IMR-90 (cell line): Measurements from ENCODE around the gene RAB20. TPM values are rescaled to one million over a fixed set of nuclear protein-coding genes. Genes with fewer than 3 reads are reported as not detected.

Experiments used
- ATAC-seq: fragments of 200-7000 bp; cut with Tn5 transposase; 2 replicates; pipeline ENCODE4 v1.9.1; 2020; ENCODE audit warnings: low read depth, mild to moderate bottlenecking, moderate library complexity
- BruUV-seq: library from RNA; stranded (reverse); fragments of 400-500 nt; replicated peaks from 2 replicates; lab custom pipeline; 2021; lab: Mats Ljungman, UMichigan
- CTCF ChIA-PET: fragments of 300-600 bp; formaldehyde crosslinking; extraction: SDS; loops from one replicate; lab custom pipeline; 2021; ENCODE audit warnings: antibody characterized with exemption; lab: Yijun Ruan, JAX
- POLR2A ChIA-PET: fragments of 300-600 bp; sonication (Branson Sonifier 250); formaldehyde crosslinking; loops from one replicate; lab custom pipeline; 2022; ENCODE audit warnings: antibody characterized with exemption; ENCODE audit not compliant: unreplicated experiment; lab: Charles Lee
- DNase-seq: peaks from one replicate; pipeline ENCODE4 v3.0.0; 2013
- H2AFZ ChIP-seq: replicated peaks from 2 replicates; pipeline ENCODE3; 2013; ENCODE audit warnings: low read length, mild to moderate bottlenecking; ENCODE audit not compliant: poor library complexity
- H2AK5ac ChIP-seq: 2 replicates; pipeline ENCODE4 v1.6.1; 2013; ENCODE audit warnings: low read depth, low read length, inconsistent platforms
- H2AK9ac ChIP-seq: replicated peaks from 2 replicates; pipeline ENCODE3; 2013; ENCODE audit warnings: mild to moderate bottlenecking, low read depth, low read length, moderate library complexity; ENCODE audit not compliant: poor library complexity
- H2BK120ac ChIP-seq: 2 replicates; pipeline ENCODE4 v1.6.1; 2013; ENCODE audit warnings: low read depth, low read length, inconsistent platforms
- H2BK15ac ChIP-seq: 3 replicates; pipeline ENCODE4 v1.6.1; 2013; ENCODE audit warnings: low read depth, low read length, inconsistent platforms
- H2BK20ac ChIP-seq: 2 replicates; pipeline ENCODE4 v1.6.1; 2013; ENCODE audit warnings: low read depth, mild to moderate bottlenecking, inconsistent platforms, low read length, moderate library complexity
- H2BK5ac ChIP-seq: 2 replicates; pipeline ENCODE4 v1.6.1; 2013; ENCODE audit warnings: mild to moderate bottlenecking, low read depth, low read length, inconsistent platforms; ENCODE audit not compliant: poor library complexity, severe bottlenecking
- H3K14ac ChIP-seq: replicated peaks from 2 replicates; pipeline ENCODE4 v1.6.1; 2013; ENCODE audit warnings: low read depth, low read length, inconsistent platforms
- H3K18ac ChIP-seq: 2 replicates; pipeline ENCODE4 v1.6.1; 2013; ENCODE audit warnings: low read depth, low read length, control low read depth
- H3K23ac ChIP-seq: 2 replicates; pipeline ENCODE4 v1.6.1; 2013; ENCODE audit warnings: low read depth, low read length, inconsistent platforms
- H3K27ac ChIP-seq: 2 replicates; pipeline ENCODE4 v1.5.1; 2013; ENCODE audit warnings: mild to moderate bottlenecking, control low read depth, low read length; ENCODE audit not compliant: insufficient read depth
- H3K27me3 ChIP-seq: 2 replicates; pipeline ENCODE4 v1.6.1; 2013; ENCODE audit warnings: low read length; ENCODE audit not compliant: control insufficient read depth, insufficient read depth
- H3K36me3 ChIP-seq: 2 replicates; pipeline ENCODE4 v1.6.1; 2013; ENCODE audit warnings: low read length, mixed read lengths; ENCODE audit not compliant: control insufficient read depth, insufficient read depth
- H3K4ac ChIP-seq: 2 replicates; pipeline ENCODE4 v1.6.1; 2013; ENCODE audit warnings: low read depth, low read length, inconsistent platforms
- H3K4me1 ChIP-seq: 2 replicates; pipeline ENCODE4 v1.6.1; 2013; ENCODE audit warnings: low read length, mixed read lengths; ENCODE audit not compliant: control insufficient read depth, insufficient read depth
- H3K4me2 ChIP-seq: 2 replicates; pipeline ENCODE4 v1.6.1; 2013; ENCODE audit warnings: low read depth, mild to moderate bottlenecking, control low read depth, low read length, moderate library complexity
- H3K4me3 ChIP-seq: 2 replicates; pipeline ENCODE4 v1.5.1; 2013; ENCODE audit warnings: low read depth, mild to moderate bottlenecking, control low read depth, low read length, moderate library complexity; ENCODE audit not compliant: insufficient read depth
- H3K56ac ChIP-seq: 2 replicates; pipeline ENCODE4 v1.6.1; 2013; ENCODE audit warnings: low read length, inconsistent platforms; ENCODE audit not compliant: insufficient read depth; ENCODE audit errors: extremely low read depth
- H3K79me1 ChIP-seq, 2 experiments: 2 replicates each; pipeline ENCODE4 v1.6.1; 2013; ENCODE audit warnings: low read length in 2 of 2, inconsistent platforms in 1 of 2, low read depth in 1 of 2
- H3K9ac ChIP-seq: 2 replicates; pipeline ENCODE4 v1.6.1; 2013; ENCODE audit warnings: low read depth, low read length, control low read depth
- H3K9me1 ChIP-seq: 2 replicates; pipeline ENCODE4 v1.6.1; 2013; ENCODE audit warnings: low read length, inconsistent platforms; ENCODE audit not compliant: insufficient read depth
- H3K9me3 ChIP-seq: 2 replicates; pipeline ENCODE4 v1.6.1; 2013; ENCODE audit warnings: low read length; ENCODE audit not compliant: control insufficient read depth, insufficient read depth
- H4K20me1 ChIP-seq: 2 replicates; pipeline ENCODE4 v1.6.1; 2013; ENCODE audit warnings: low read length, inconsistent platforms; ENCODE audit not compliant: insufficient read depth
- H4K5ac ChIP-seq: 2 replicates; pipeline ENCODE4 v1.6.1; 2013; ENCODE audit warnings: mild to moderate bottlenecking, low read depth, low read length, control low read depth
- H4K8ac ChIP-seq, 2 experiments: 2 replicates each; pipeline ENCODE4 v1.6.1; 2013; ENCODE audit warnings: low read depth in 2 of 2, low read length in 2 of 2, control low read depth in 1 of 2, inconsistent platforms in 1 of 2
- H4K91ac ChIP-seq: 2 replicates; pipeline ENCODE4 v1.6.1; 2013; ENCODE audit warnings: low read depth, low read length, inconsistent platforms; ENCODE audit not compliant: insufficient read depth
- BHLHE40 ChIP-seq: fragments of 150-350 bp; IDR thresholded peaks from 2 replicates; pipeline ENCODE4 v1.6.1; 2016; ENCODE audit warnings: mild to moderate bottlenecking, low read depth, low read length
- CEBPB ChIP-seq: IDR thresholded peaks from 2 replicates; pipeline ENCODE4 v1.6.1; 2012; ENCODE audit warnings: low read depth, low read length, improper control_type of control experiment
- CHD1 ChIP-seq: IDR thresholded peaks from 2 replicates; pipeline ENCODE4 v1.6.1; 2012; ENCODE audit warnings: low read depth, low read length, improper control_type of control experiment
- FOS ChIP-seq: fragments of 150-350 bp; IDR thresholded peaks from 2 replicates; pipeline ENCODE4 v1.6.1; 2016; ENCODE audit warnings: low read depth, low read length
- MAFK ChIP-seq: IDR thresholded peaks from 2 replicates; pipeline ENCODE4 v1.6.1; 2012; ENCODE audit warnings: low read depth, low read length, improper control_type of control experiment
- MAZ ChIP-seq: IDR thresholded peaks from 2 replicates; pipeline ENCODE4 v1.6.1; 2012; ENCODE audit warnings: low read depth, mild to moderate bottlenecking, low read length, improper control_type of control experiment, moderate library complexity, borderline replicate concordance
- MXI1 ChIP-seq: IDR thresholded peaks from 2 replicates; pipeline ENCODE4 v1.6.1; 2012; ENCODE audit warnings: low read depth, mild to moderate bottlenecking, low read length, moderate library complexity, borderline replicate concordance
- NFE2L2 ChIP-seq: fragments of 150-350 bp; IDR thresholded peaks from 2 replicates; pipeline ENCODE4 v1.6.1; 2016; ENCODE audit warnings: low read depth, mild to moderate bottlenecking, low read length
- POLR2A ChIP-seq: IDR thresholded peaks from 2 replicates; pipeline ENCODE4 v1.6.1; 2012; ENCODE audit warnings: mild to moderate bottlenecking, low read depth, low read length
- RAD21 ChIP-seq: IDR thresholded peaks from 2 replicates; pipeline ENCODE4 v1.6.1; 2012; ENCODE audit warnings: low read length, improper control_type of control experiment
- RCOR1 ChIP-seq: IDR thresholded peaks from 2 replicates; pipeline ENCODE4 v1.6.1; 2012; ENCODE audit warnings: mild to moderate bottlenecking, low read length, improper control_type of control experiment; ENCODE audit not compliant: insufficient replicate concordance
- RFX5 ChIP-seq: IDR thresholded peaks from 2 replicates; pipeline ENCODE4 v1.8.0; 2012; ENCODE audit warnings: low read depth, mild to moderate bottlenecking, low read length, moderate library complexity
- SMC3 ChIP-seq: fragments of 150-350 bp; IDR thresholded peaks from 2 replicates; pipeline ENCODE4 v1.6.1; 2016; ENCODE audit warnings: low read depth, mild to moderate bottlenecking, antibody characterized with exemption, low read length, moderate library complexity
- WGBS, 2 experiments: methylation state at CpG; one replicate each; pipeline versions ENCODE4 v1.1.5 to v1.1.7; 2013; ENCODE audit warnings: missing lambda C conversion rate in 2 of 2; ENCODE audit not compliant: insufficient read length in 1 of 2; ENCODE audit errors: extremely low coverage in 2 of 2; 5-methylcytosine and 5-hydroxymethylcytosine counted together
- dilution Hi-C: fragments of 300-500 bp; cut with HindIII; formaldehyde crosslinking; loops from one replicate; pipeline ENCODE4 v1.14.3; 2018; ENCODE audit warnings: low sequenced_read_pairs; ENCODE audit not compliant: unreplicated experiment
- in situ Hi-C: fragments of 300-500 bp; cut with MboI; formaldehyde crosslinking; loops from 3 replicates; pipeline ENCODE4 v1.14.3; 2019; ENCODE audit warnings: low sequenced_read_pairs, inconsistent platforms, mixed read lengths
- intact Hi-C: fragments of 100-400 bp; cut with micrococcal nuclease; formaldehyde crosslinking; loops from 2 replicates; pipeline ENCODE4 v1.10.0; 2022
- polyA plus RNA-seq, 3 experiments: library from polyadenylated mRNA; depleted of rRNA; stranded (reverse); fragments of >200 nt; gene quantifications; 2 replicates each; pipeline ENCODE4 v1.2.3, GENCODE V29; 2012; ENCODE audit warnings: low replicate concordance in 1 of 3
- total RNA-seq: library from RNA; depleted of rRNA; stranded (reverse); fragments of >200 nt; gene quantifications from 2 replicates; pipeline ENCODE4 v1.2.3, GENCODE V29; 2012
- TF ChIP-seq, protein P1 (sequence below): fragments of 150-350 bp; IDR thresholded peaks from 2 replicates; pipeline ENCODE4 v1.6.1; 2016; ENCODE audit warnings: low read depth, mild to moderate bottlenecking, low read length, moderate library complexity, borderline replicate concordance
- TF ChIP-seq, protein P2 (sequence below): fragments of 150-350 bp; IDR thresholded peaks from 2 replicates; pipeline ENCODE4 v1.6.1; 2017; ENCODE audit warnings: mild to moderate bottlenecking, antibody characterized with exemption, low read length, low read depth

The RAB20 gene
- total and polyA plus RNA-seq, 2 of the 4 experiments (the other 2 are of a cell fraction): 3.8 to 5.1 TPM

DNA sequence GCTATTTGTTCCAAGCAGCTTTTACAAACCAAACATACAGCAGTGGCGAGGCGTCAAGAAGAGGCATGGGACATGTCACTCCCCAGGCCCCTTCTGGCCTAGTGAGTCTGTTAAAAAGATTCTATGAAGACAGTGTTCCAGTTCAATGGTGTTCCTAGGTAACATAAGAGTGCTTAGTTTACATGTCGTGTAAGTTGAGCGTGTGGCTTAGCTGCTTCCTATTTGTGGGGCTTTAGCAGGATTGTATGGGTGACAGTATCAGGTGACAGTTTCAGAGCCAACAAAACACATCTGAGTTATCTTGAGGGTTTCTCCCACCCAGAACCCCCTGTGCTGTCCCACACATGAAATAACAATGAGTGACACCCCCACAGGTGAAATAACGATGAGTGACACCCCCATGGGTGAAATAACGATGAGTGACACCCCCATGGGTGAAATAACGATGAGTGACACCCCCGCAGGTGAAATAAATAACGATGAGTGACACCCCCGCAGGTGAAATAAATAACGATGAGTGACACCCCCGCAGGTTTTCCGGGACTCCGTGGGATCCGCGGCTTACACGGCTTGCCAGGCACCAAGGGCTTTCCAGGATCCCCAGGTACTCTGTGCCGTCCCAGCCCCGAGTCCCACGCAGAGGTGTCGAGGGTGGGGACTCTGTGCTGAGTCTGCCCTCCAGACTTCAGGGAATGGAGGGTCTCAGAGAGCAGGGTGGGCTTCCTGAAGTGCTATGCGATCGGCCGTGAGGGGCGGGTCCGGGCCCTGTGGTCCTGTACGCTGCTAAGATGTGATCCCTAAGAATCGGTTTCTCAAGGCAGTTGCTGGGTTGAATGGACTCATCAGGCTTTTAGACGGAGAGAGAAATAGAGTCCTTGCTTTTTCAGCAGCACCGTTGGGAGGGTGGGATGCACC, 68.6 kb downstream of the RAB20 start:
- H2BK20ac ChIP-seq: no peak overlapping the region
- no peak overlapping the region for H3K4me3 ChIP-seq
- H4K5ac ChIP-seq: no peak overlapping the region
- peaks cover 10% of the 10 kb centered on the region for H4K20me1 ChIP-seq
- no peak overlapping the region for H4K91ac ChIP-seq
- no peak overlapping the region for H4K8ac ChIP-seq
- no peaks in the 10 kb centered on the region for H3K9me3 ChIP-seq
- ATAC-seq: no peak
- no TSS peak for BruUV-seq
- no peak overlapping the region for H3K4ac ChIP-seq
- intact Hi-C loops: no loop called here
- CTCF ChIA-PET: no interaction called here
- no peak overlapping the region for H3K23ac ChIP-seq
- H3K9me1 ChIP-seq: peaks cover 19% of the 10 kb centered on the region
- in situ Hi-C loops: no loop called here
- no peak overlapping the region for H3K4me2 ChIP-seq
- no peak overlapping the region for H2AK5ac ChIP-seq
- no peak overlapping the region for H2BK5ac ChIP-seq
- no peak overlapping the region for H3K56ac ChIP-seq
- DNase-seq: no peak
- H2AK9ac ChIP-seq: no peak overlapping the region
- H2AFZ ChIP-seq: no peak overlapping the region
- no peak overlapping the region for H3K9ac ChIP-seq
- H3K4me1 ChIP-seq: no peaks in the 10 kb centered on the region
- no peak overlapping the region for H3K14ac ChIP-seq
- H2BK15ac ChIP-seq: no peak overlapping the region
- peaks cover 88% of the 10 kb centered on the region for H3K36me3 ChIP-seq
- H3K27ac ChIP-seq: no peak overlapping the region
- H2BK120ac ChIP-seq: no peak overlapping the region
- POLR2A ChIA-PET: no interaction called here
- no peaks in the 10 kb centered on the region for H3K27me3 ChIP-seq
- peaks cover 17 to 40% of the 10 kb centered on the region in 2 experiments for H3K79me1 ChIP-seq
- 98% methylated on average over 15 of the region's 30 CpGs; no CpG with 5 or more reads in 1 of the 2 experiments for WGBS, 2 experiments
- dilution Hi-C loops: no loop called here
- H3K18ac ChIP-seq: no peak overlapping the region
- TF ChIP-seq NFE2L2 (no peak), CHD1 (no peak), FOS (no peak), POLR2A (no peak), MAZ (no peak), MXI1 (no peak), BHLHE40 (no peak), RFX5 (no peak), SMC3 (no peak), RCOR1 (no peak), MAFK (no peak), RAD21 (no peak), CEBPB (no peak)
- TF ChIP-seq, protein P1, sequence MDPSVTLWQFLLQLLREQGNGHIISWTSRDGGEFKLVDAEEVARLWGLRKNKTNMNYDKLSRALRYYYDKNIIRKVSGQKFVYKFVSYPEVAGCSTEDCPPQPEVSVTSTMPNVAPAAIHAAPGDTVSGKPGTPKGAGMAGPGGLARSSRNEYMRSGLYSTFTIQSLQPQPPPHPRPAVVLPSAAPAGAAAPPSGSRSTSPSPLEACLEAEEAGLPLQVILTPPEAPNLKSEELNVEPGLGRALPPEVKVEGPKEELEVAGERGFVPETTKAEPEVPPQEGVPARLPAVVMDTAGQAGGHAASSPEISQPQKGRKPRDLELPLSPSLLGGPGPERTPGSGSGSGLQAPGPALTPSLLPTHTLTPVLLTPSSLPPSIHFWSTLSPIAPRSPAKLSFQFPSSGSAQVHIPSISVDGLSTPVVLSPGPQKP: no peak
- TF ChIP-seq, protein P2, sequence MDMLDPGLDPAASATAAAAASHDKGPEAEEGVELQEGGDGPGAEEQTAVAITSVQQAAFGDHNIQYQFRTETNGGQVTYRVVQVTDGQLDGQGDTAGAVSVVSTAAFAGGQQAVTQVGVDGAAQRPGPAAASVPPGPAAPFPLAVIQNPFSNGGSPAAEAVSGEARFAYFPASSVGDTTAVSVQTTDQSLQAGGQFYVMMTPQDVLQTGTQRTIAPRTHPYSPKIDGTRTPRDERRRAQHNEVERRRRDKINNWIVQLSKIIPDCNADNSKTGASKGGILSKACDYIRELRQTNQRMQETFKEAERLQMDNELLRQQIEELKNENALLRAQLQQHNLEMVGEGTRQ: no peak
